Keratinocyte (primary cell): ENCODE data around the gene GJA8. TPM values are rescaled to one million over a fixed set of nuclear protein-coding genes. Genes with fewer than 3 reads are reported as not detected.

ENCODE experiments used
- DNase-seq: peaks from one replicate; pipeline ENCODE4 v3.0.0-alpha.2; 2011; ENCODE audit warnings: low read depth, missing footprints, low spot score
- FAIRE-seq: peaks from 2 replicates; lab custom pipeline; 2011; peaks lifted over from hg19 to GRCh38; lab: Jason Lieb, UNC
- H2AFZ ChIP-seq: 2 replicates; pipeline ENCODE4 v1.6.0; 2012; ENCODE audit warnings: low read length, control low read depth, inconsistent platforms; ENCODE audit not compliant: control insufficient read depth
- H3K27ac ChIP-seq: 2 replicates; pipeline ENCODE4 v1.5.1; 2011; ENCODE audit warnings: low read length; ENCODE audit not compliant: control insufficient read depth, insufficient read depth
- H3K27me3 ChIP-seq: 3 replicates; pipeline ENCODE4 v1.6.0; 2011; ENCODE audit warnings: low read length; ENCODE audit not compliant: control insufficient read depth, insufficient read depth; ENCODE audit errors: extremely low read depth
- H3K36me3 ChIP-seq, 2 experiments: 2 replicates in 1 of 2; 3 replicates in 1 of 2; pipeline ENCODE4 v1.5.1; 2011; ENCODE audit warnings: low read length in 2 of 2, mild to moderate bottlenecking in 1 of 2; ENCODE audit not compliant: control insufficient read depth in 2 of 2, insufficient read depth in 2 of 2; ENCODE audit errors: extremely low read depth in 1 of 2
- H3K4me1 ChIP-seq: 3 replicates; pipeline ENCODE4 v1.5.1; 2011; ENCODE audit warnings: low read length; ENCODE audit not compliant: control insufficient read depth, insufficient read depth; ENCODE audit errors: extremely low read depth
- H3K4me2 ChIP-seq: 3 replicates; pipeline ENCODE4 v1.6.0; 2011; ENCODE audit warnings: low read depth, low read length; ENCODE audit not compliant: control insufficient read depth, insufficient read depth; ENCODE audit errors: extremely low read depth
- H3K4me3 ChIP-seq, 3 experiments: fragments of 200-600 bp in 1 of 3; sonication (generic) in 1 of 3; 2 replicates in 2 of 3; 3 replicates in 1 of 3; pipeline ENCODE4 v1.5.1; 2011 to 2016; ENCODE audit warnings: low read length in 3 of 3, mild to moderate bottlenecking in 3 of 3, control low read depth in 2 of 3, inconsistent platforms in 1 of 3, low read depth in 1 of 3, mixed read lengths in 1 of 3, mixed run types in 1 of 3, moderate library complexity in 1 of 3; ENCODE audit not compliant: control insufficient read depth in 2 of 3, insufficient read depth in 2 of 3; ENCODE audit errors: extremely low read depth in 1 of 3
- H3K79me2 ChIP-seq: 2 replicates; pipeline ENCODE4 v1.6.0; 2012; ENCODE audit warnings: low read length; ENCODE audit not compliant: control insufficient read depth, insufficient read depth
- H3K9ac ChIP-seq: 3 replicates; pipeline ENCODE4 v1.6.0; 2011; ENCODE audit warnings: low read length; ENCODE audit not compliant: control insufficient read depth, insufficient read depth; ENCODE audit errors: extremely low read depth
- H3K9me1 ChIP-seq: 3 replicates; pipeline ENCODE4 v1.6.0; 2011; ENCODE audit warnings: low read length; ENCODE audit not compliant: control insufficient read depth, insufficient read depth; ENCODE audit errors: extremely low read depth
- H3K9me3 ChIP-seq: 2 replicates; pipeline ENCODE4 v1.5.1; 2012; ENCODE audit warnings: low read depth, low read length; ENCODE audit not compliant: control insufficient read depth
- H4K20me1 ChIP-seq: 3 replicates; pipeline ENCODE4 v1.6.0; 2011; ENCODE audit warnings: low read length; ENCODE audit not compliant: control insufficient read depth, insufficient read depth; ENCODE audit errors: extremely low read depth
- EZH2 ChIP-seq: IDR thresholded peaks from one replicate; pipeline ENCODE4 v1.6.1; 2012; ENCODE audit warnings: inconsistent platforms, mild to moderate bottlenecking, low read length, moderate library complexity
- dilution Hi-C: fragments of 300-500 bp; cut with MboI; formaldehyde crosslinking; loops from one replicate; pipeline ENCODE4 v1.7.0; 2020; ENCODE audit warnings: low sequenced_read_pairs; ENCODE audit not compliant: extremely low pct_ligation_motif_present
- polyA plus RNA-seq, 5 experiments: library from polyadenylated mRNA; depleted of rRNA in 3 of 5; stranded (reverse) in 3 of 5; stranded (forward) in 1 of 5; unstranded in 1 of 5; fragments of >200 nt; gene quantifications; 1 replicate in 1 of 5; 2 replicates in 3 of 5; 3 replicates in 1 of 5; pipeline versions ENCODE4 v1.2.1 to v1.2.3, GENCODE V29; 2011 to 2012; ENCODE audit warnings: missing spikeins in 2 of 5, low read depth in 1 of 5, low replicate concordance in 1 of 5
- TF ChIP-seq, protein P1 (sequence below), 3 experiments: IDR thresholded peaks in 1 of 3; conservative IDR thresholded peaks in 1 of 3; optimal IDR thresholded peaks in 1 of 3; 2 replicates in 2 of 3; 3 replicates in 1 of 3; pipeline versions ENCODE3 to v1.5.1; 2011; ENCODE audit warnings: low read length in 3 of 3, mild to moderate bottlenecking in 3 of 3, moderate library complexity in 2 of 3, control low read depth in 1 of 3, inconsistent platforms in 1 of 3; ENCODE audit not compliant: insufficient read depth in 2 of 3; ENCODE audit errors: extremely low read depth in 1 of 3

GJA8 gene
- polyA plus RNA-seq, 1 donor (not counting 4 experiments of a cell fraction or from before 2014, with no cell fraction given), result not detected

DNA sequence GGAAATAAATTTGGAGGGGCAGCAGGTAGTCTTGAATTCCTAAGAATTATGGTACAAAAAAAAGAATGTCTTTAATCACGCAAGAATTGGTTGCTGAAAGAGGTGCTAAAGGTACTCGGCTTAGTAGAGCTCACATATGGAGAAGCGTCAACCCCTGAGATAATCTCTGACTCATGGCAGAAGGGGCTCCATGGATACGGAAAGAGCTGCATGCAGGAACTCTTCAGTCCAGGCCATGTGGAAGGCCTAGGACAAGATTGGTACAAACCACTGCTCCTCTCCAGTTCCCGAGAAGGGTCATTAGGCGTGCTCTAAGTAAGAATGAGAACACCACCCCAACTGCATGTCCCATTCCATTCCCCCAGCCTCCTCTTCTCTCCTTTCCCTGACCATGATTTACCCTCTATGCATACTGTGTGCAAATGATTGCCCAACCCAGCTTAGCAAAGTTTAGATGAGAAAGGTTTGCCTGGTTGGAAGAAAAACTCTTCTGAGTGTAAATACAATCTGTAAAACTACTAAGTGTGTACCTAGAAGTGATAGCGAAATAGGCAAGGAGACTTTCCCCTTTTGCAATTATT lies 10.9 kb downstream of the GJA8 start:
- Histone ChIP-seq H3K79me2 (no peaks in the 10 kb centered on the region), H3K9me1 (no peaks in the 10 kb centered on the region), H3K9me3 (no peaks in the 10 kb centered on the region), H3K4me2 (no peak overlapping the region), H3K9ac (no peak overlapping the region), H3K27ac (no peak overlapping the region), H3K4me1 (no peaks in the 10 kb centered on the region), H2AFZ (no peak overlapping the region), H3K27me3 (peaks cover 4% of the 10 kb centered on the region), H4K20me1 (no peaks in the 10 kb centered on the region), H3K36me3 (no peaks in the 10 kb centered on the region), H3K4me3 (no peak overlapping the region)
- DNase-seq, result no peak
- dilution Hi-C loops, result no loop called here
- TF ChIP-seq EZH2, result no peak
- TF ChIP-seq, protein P1, sequence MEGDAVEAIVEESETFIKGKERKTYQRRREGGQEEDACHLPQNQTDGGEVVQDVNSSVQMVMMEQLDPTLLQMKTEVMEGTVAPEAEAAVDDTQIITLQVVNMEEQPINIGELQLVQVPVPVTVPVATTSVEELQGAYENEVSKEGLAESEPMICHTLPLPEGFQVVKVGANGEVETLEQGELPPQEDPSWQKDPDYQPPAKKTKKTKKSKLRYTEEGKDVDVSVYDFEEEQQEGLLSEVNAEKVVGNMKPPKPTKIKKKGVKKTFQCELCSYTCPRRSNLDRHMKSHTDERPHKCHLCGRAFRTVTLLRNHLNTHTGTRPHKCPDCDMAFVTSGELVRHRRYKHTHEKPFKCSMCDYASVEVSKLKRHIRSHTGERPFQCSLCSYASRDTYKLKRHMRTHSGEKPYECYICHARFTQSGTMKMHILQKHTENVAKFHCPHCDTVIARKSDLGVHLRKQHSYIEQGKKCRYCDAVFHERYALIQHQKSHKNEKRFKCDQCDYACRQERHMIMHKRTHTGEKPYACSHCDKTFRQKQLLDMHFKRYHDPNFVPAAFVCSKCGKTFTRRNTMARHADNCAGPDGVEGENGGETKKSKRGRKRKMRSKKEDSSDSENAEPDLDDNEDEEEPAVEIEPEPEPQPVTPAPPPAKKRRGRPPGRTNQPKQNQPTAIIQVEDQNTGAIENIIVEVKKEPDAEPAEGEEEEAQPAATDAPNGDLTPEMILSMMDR (optimal IDR thresholded peaks at IDR 0.05 in 1 of 3, IDR thresholded peaks at IDR 0.05 in 1 of 3, conservative IDR thresholded peaks at IDR 0.05 in 1 of 3; ENCODE audit: extremely low read depth in 1 of 3, insufficient read depth in 2 of 3, low read length in 3 of 3), result no peak
- no peak for FAIRE-seq

GRCh38 chr1:147919896-147920295 lies 17.3 kb downstream of the GJA8 start:
- H3K9me1 ChIP-seq, result no peaks in the 10 kb centered on the region
- no peaks in the 10 kb centered on the region for H3K4me1 ChIP-seq
- H3K4me2 ChIP-seq, result no peak overlapping the region
- no peaks in the 10 kb centered on the region for H3K9me3 ChIP-seq
- no peak overlapping the region for H3K4me3 ChIP-seq
- dilution Hi-C loops, result no loop called here
- no peaks in the 10 kb centered on the region for H3K79me2 ChIP-seq
- no peak overlapping the region for H3K27ac ChIP-seq
- no peaks in the 10 kb centered on the region for H4K20me1 ChIP-seq
- TF ChIP-seq EZH2, result no peak
- TF ChIP-seq, protein P1 (optimal IDR thresholded peaks at IDR 0.05 in 1 of 3, IDR thresholded peaks at IDR 0.05 in 1 of 3, conservative IDR thresholded peaks at IDR 0.05 in 1 of 3; ENCODE audit: extremely low read depth in 1 of 3, insufficient read depth in 2 of 3, low read length in 3 of 3), result no peak
- no peak overlapping the region for H3K9ac ChIP-seq
- H3K36me3 ChIP-seq, result no peaks in the 10 kb centered on the region
- peaks cover 4% of the 10 kb centered on the region for H3K27me3 ChIP-seq
- DNase-seq, result no peak
- no peak overlapping the region for H2AFZ ChIP-seq
- FAIRE-seq, result no peak
